ENCODE measurements around the gene OR4C11. TPM values are rescaled to one million over a fixed set of nuclear protein-coding genes. Genes with fewer than 3 reads are reported as not detected.

OR4C11 gene
- not detected in 2 replicates for total RNA-seq

GRCh38 chr11:55607545-55607944 lies at the start of gene OR4C11:
Gene OR4C11 (minus strand): TSS chr11:55607645. CDS start chr11:55604373, 3,272 bp downstream.
- no peak within 1 kb of the TSS for H3K4me3 ChIP-seq (ENCODE audit: low read depth, low read length)

GRCh38 chr11:55655096-55655495 lies 47.7 kb upstream of the OR4C11 start:
- no peak for DNase-seq (ENCODE audit: low read depth)
- no peak overlapping the region for H3K4me3 ChIP-seq (ENCODE audit: low read depth, low read length)
- no peak for TF ChIP-seq CTCF (conservative IDR thresholded peaks at IDR 0.05; ENCODE audit: low read depth, low read length)

More at GRCh38 chr11:55607545-55607944, at the start of gene OR4C11:
- DNase-seq (ENCODE audit: low read depth), result no peak
- no peak for TF ChIP-seq CTCF (conservative IDR thresholded peaks at IDR 0.05; ENCODE audit: low read depth, low read length)

- no peak for TF ChIP-seq CTCF (conservative IDR thresholded peaks at IDR 0.05; ENCODE audit: low read depth, low read length)
- no peak for DNase-seq (ENCODE audit: low read depth)
- H3K4me3 ChIP-seq (ENCODE audit: low read depth, low read length), result no peak overlapping the region
Observed at GRCh38 chr11:55652560-55652959, 45.1 kb upstream of the OR4C11 start.

DNA sequence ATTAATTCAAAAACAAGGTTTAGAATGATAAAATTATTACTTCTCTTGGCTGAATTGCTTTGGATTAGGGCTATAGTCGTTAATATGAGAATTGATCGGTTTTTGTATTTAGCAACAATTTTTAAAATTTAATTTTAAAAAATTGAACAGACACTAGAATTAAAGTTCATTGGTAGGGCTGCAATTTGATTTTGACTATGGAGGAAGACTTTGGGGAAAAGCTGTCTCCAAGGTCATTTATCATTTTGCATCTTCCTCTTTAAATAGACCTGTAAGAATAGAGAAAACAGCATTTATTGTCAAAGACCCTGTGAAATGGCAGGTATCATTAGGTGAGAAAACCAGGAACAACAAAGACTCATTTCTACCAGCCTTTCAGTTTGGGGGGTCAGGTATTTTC lies 40.6 kb upstream of the OR4C11 start, which contains the start of gene OR4S2:
TSS of gene OR4S2 (plus strand) at position 301 of the 400 bp plus-strand sequence. CDS start 2,577 bp downstream, outside the sequence.
- H3K4me3 ChIP-seq (ENCODE audit: low read depth, low read length), result no peak within 1 kb of the TSS
- TF ChIP-seq CTCF (conservative IDR thresholded peaks at IDR 0.05; ENCODE audit: low read depth, low read length), result no peak
- no peak for DNase-seq (ENCODE audit: low read depth)

GRCh38 chr11:55634813-55635212 lies 27.4 kb upstream of the OR4C11 start, which contains the start of gene OR4P4:
Gene OR4P4 (plus strand): TSS chr11:55635113.
- TF ChIP-seq CTCF (conservative IDR thresholded peaks at IDR 0.05; ENCODE audit: low read depth, low read length), result no peak
- no peak for DNase-seq (ENCODE audit: low read depth)
- no peak within 1 kb of the TSS for H3K4me3 ChIP-seq (ENCODE audit: low read depth, low read length)

DNA sequence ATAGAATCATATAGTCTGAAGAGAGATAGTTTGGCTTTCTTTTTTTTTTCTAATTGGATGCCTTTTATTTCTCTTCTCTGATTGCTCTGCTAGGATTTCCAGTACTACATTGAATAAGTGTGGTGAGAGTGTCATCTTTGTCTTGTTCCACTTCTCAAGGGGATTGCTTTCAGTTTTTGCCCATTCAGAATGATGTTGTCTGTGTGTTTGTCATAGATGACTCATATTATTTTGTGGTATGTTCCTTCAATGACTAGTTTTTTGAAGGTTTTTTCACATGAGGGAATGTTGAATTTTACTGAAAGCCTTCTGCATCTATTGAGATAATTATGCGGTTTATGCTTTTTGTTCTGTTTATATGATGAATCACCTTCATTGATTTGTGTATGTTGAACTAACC lies 17.1 kb upstream of the OR4C11 start:
- no peak overlapping the region for H3K4me3 ChIP-seq (ENCODE audit: low read depth, low read length)
- no peak for TF ChIP-seq CTCF (conservative IDR thresholded peaks at IDR 0.05; ENCODE audit: low read depth, low read length)
- DNase-seq (ENCODE audit: low read depth), result no peak

GRCh38 chr11:55572548-55572947 lies 34.9 kb downstream of the OR4C11 start:
- H3K4me3 ChIP-seq (ENCODE audit: low read depth, low read length), result no peak overlapping the region
- DNase-seq (ENCODE audit: low read depth), result no peak
- no peak for TF ChIP-seq CTCF (conservative IDR thresholded peaks at IDR 0.05; ENCODE audit: low read depth, low read length)

Data from epithelial cell of proximal tubule (primary cell).